ENCODE measurements around the gene NT5DC1.

The NT5DC1 gene

GRCh38 chr6:116152620-116153019, 52.0 kb downstream of the NT5DC1 start:
- ChIA-PET POLR2A (no interaction called here), CTCF (interaction anchor here (1.0 kb wide), 1 partner anchor 11 kb away, joined by 3 read pairs; no protein-coding TSS in a partner anchor)
- Histone ChIP-seq H3K36me3 (ENCODE audit: control insufficient read depth in 4 of 4, insufficient read depth in 4 of 4, low read length in 3 of 4) (no peaks in the 10 kb centered on the region), H3K4me1 (ENCODE audit: control extremely low read depth in 1 of 4, control insufficient read depth in 4 of 4, insufficient read depth in 4 of 4, low read length in 3 of 4) (peaks cover 0 to 5% (median 3%) of the 10 kb centered on the region in 4 experiments), H3K27me3 (replicated peaks in 2 of 5; ENCODE audit: control insufficient read depth in 4 of 5, insufficient read depth in 5 of 5, low read length in 4 of 5) (no peaks in the 10 kb centered on the region), H3K4me3 (ENCODE audit: control insufficient read depth in 1 of 7, extremely low read depth in 1 of 7, insufficient read depth in 4 of 7, low read depth in 2 of 7, low read length in 6 of 7) (no peak overlapping the region), H3K27ac (ENCODE audit: insufficient read depth in 1 of 2, low read depth in 1 of 2, low read length in 2 of 2, poor library complexity in 1 of 2, severe bottlenecking in 2 of 2) (no peak overlapping the region), H3K9me3 (ENCODE audit: control extremely low read depth in 1 of 5, control insufficient read depth in 4 of 5, insufficient read depth in 2 of 5, low read depth in 1 of 5, low read length in 4 of 5) (no peaks in the 10 kb centered on the region)
- no CpG with 5 or more reads among the region's 1 CpG for WGBS (ENCODE audit: insufficient coverage)
- DNase-seq, result no peak

GRCh38 chr6:116154887-116155286, 54.2 kb downstream of the NT5DC1 start:
- Histone ChIP-seq H3K27me3 (replicated peaks in 2 of 5; ENCODE audit: control insufficient read depth in 4 of 5, insufficient read depth in 5 of 5, low read length in 4 of 5) (no peaks in the 10 kb centered on the region), H3K27ac (ENCODE audit: insufficient read depth in 1 of 2, low read depth in 1 of 2, low read length in 2 of 2, poor library complexity in 1 of 2, severe bottlenecking in 2 of 2) (no peak overlapping the region), H3K36me3 (ENCODE audit: control insufficient read depth in 4 of 4, insufficient read depth in 4 of 4, low read length in 3 of 4) (no peaks in the 10 kb centered on the region), H3K4me1 (ENCODE audit: control extremely low read depth in 1 of 4, control insufficient read depth in 4 of 4, insufficient read depth in 4 of 4, low read length in 3 of 4) (peaks cover 0 to 5% (median 3%) of the 10 kb centered on the region in 4 experiments), H3K4me3 (ENCODE audit: control insufficient read depth in 1 of 7, extremely low read depth in 1 of 7, insufficient read depth in 4 of 7, low read depth in 2 of 7, low read length in 6 of 7) (no peak overlapping the region), H3K9me3 (ENCODE audit: control extremely low read depth in 1 of 5, control insufficient read depth in 4 of 5, insufficient read depth in 2 of 5, low read depth in 1 of 5, low read length in 4 of 5) (no peaks in the 10 kb centered on the region)
- ChIA-PET CTCF (no interaction called here), POLR2A (no interaction called here)
- no peak for DNase-seq
- WGBS (ENCODE audit: insufficient coverage), result 91% methylated on average over 1 of the region's 2 CpGs

- CTCF ChIA-PET, result no interaction called here
- no peaks in the 10 kb centered on the region for H3K27me3 ChIP-seq (replicated peaks in 2 of 5; ENCODE audit: control insufficient read depth in 4 of 5, insufficient read depth in 5 of 5, low read length in 4 of 5)
Measured at GRCh38 chr6:116156405-116157326, 56.0 kb downstream of the NT5DC1 start.

DNA sequence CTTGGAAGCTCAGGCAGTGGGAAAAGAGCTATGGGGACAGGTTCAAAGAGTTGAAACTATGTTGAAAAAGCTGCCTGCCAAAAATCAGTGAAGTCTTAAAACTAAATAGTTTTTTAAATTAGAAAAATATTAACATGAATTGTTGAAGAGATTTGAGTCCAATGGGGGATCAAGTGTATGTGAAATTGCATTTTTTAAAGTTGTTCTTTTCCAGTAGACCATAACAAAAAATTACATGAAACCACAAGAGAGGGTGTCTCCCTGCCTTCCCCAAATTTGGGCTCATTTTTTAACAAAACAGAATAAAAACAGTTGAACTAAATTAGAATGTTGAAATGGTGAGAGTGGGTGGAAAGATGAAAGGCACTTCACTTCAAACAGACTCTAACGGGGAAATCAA, 56.7 kb downstream of the NT5DC1 start:
- no peak for DNase-seq
- ChIA-PET POLR2A (no interaction called here), CTCF (no interaction called here)

More at GRCh38 chr6:116156405-116157326, 56.0 kb downstream of the NT5DC1 start:
- POLR2A ChIA-PET, result no interaction called here
- H3K9me3 ChIP-seq (ENCODE audit: control extremely low read depth in 1 of 5, control insufficient read depth in 4 of 5, insufficient read depth in 2 of 5, low read depth in 1 of 5, low read length in 4 of 5), result no peaks in the 10 kb centered on the region
- H3K4me1 ChIP-seq (ENCODE audit: control extremely low read depth in 1 of 4, control insufficient read depth in 4 of 4, insufficient read depth in 4 of 4, low read length in 3 of 4), result peaks cover 0 to 5% (median 3%) of the 10 kb centered on the region in 4 experiments
- H3K4me3 ChIP-seq (ENCODE audit: control insufficient read depth in 1 of 7, extremely low read depth in 1 of 7, insufficient read depth in 4 of 7, low read depth in 2 of 7, low read length in 6 of 7), result no peak overlapping the region
- WGBS (ENCODE audit: insufficient coverage), result 4% methylated on average over 3 of the region's 7 CpGs
- peak overlapping the region in 1 of 2 experiments; percentile 44 for H3K27ac ChIP-seq (ENCODE audit: insufficient read depth in 1 of 2, low read depth in 1 of 2, low read length in 2 of 2, poor library complexity in 1 of 2, severe bottlenecking in 2 of 2)
- no peaks in the 10 kb centered on the region for H3K36me3 ChIP-seq (ENCODE audit: control insufficient read depth in 4 of 4, insufficient read depth in 4 of 4, low read length in 3 of 4)
- DNase-seq, result peak in 2 of 3 donors; percentile 16 to 46

GRCh38 chr6:116158641-116159040, 58.0 kb downstream of the NT5DC1 start:
- Histone ChIP-seq H3K27ac (ENCODE audit: insufficient read depth in 1 of 2, low read depth in 1 of 2, low read length in 2 of 2, poor library complexity in 1 of 2, severe bottlenecking in 2 of 2) (no peak overlapping the region), H3K36me3 (ENCODE audit: control insufficient read depth in 4 of 4, insufficient read depth in 4 of 4, low read length in 3 of 4) (no peaks in the 10 kb centered on the region), H3K4me1 (ENCODE audit: control extremely low read depth in 1 of 4, control insufficient read depth in 4 of 4, insufficient read depth in 4 of 4, low read length in 3 of 4) (peaks cover 0 to 5% (median 3%) of the 10 kb centered on the region in 4 experiments), H3K27me3 (replicated peaks in 2 of 5; ENCODE audit: control insufficient read depth in 4 of 5, insufficient read depth in 5 of 5, low read length in 4 of 5) (no peaks in the 10 kb centered on the region), H3K9me3 (ENCODE audit: control extremely low read depth in 1 of 5, control insufficient read depth in 4 of 5, insufficient read depth in 2 of 5, low read depth in 1 of 5, low read length in 4 of 5) (peaks cover 0 to 3% (median 0%) of the 10 kb centered on the region in 5 experiments), H3K4me3 (ENCODE audit: control insufficient read depth in 1 of 7, extremely low read depth in 1 of 7, insufficient read depth in 4 of 7, low read depth in 2 of 7, low read length in 6 of 7) (no peak overlapping the region)
- WGBS (ENCODE audit: insufficient coverage), result 100% methylated on average over 2 of the region's 3 CpGs
- ChIA-PET POLR2A (no interaction called here), CTCF (no interaction called here)
- no peak for DNase-seq

More for the DNA sequence above, 56.7 kb downstream of the NT5DC1 start:
- no peaks in the 10 kb centered on the region for H3K9me3 ChIP-seq (ENCODE audit: control extremely low read depth in 1 of 5, control insufficient read depth in 4 of 5, insufficient read depth in 2 of 5, low read depth in 1 of 5, low read length in 4 of 5)
- no peak overlapping the region for H3K27ac ChIP-seq (ENCODE audit: insufficient read depth in 1 of 2, low read depth in 1 of 2, low read length in 2 of 2, poor library complexity in 1 of 2, severe bottlenecking in 2 of 2)
- H3K36me3 ChIP-seq (ENCODE audit: control insufficient read depth in 4 of 4, insufficient read depth in 4 of 4, low read length in 3 of 4), result no peaks in the 10 kb centered on the region
- no peaks in the 10 kb centered on the region for H3K27me3 ChIP-seq (replicated peaks in 2 of 5; ENCODE audit: control insufficient read depth in 4 of 5, insufficient read depth in 5 of 5, low read length in 4 of 5)
- H3K4me3 ChIP-seq (ENCODE audit: control insufficient read depth in 1 of 7, extremely low read depth in 1 of 7, insufficient read depth in 4 of 7, low read depth in 2 of 7, low read length in 6 of 7), result no peak overlapping the region
- H3K4me1 ChIP-seq (ENCODE audit: control extremely low read depth in 1 of 4, control insufficient read depth in 4 of 4, insufficient read depth in 4 of 4, low read length in 3 of 4), result peaks cover 0 to 5% (median 3%) of the 10 kb centered on the region in 4 experiments
- no CpG with 5 or more reads among the region's 1 CpG for WGBS (ENCODE audit: insufficient coverage)

GRCh38 chr6:116159782-116160524, 59.3 kb downstream of the NT5DC1 start:
- Histone ChIP-seq H3K9me3 (ENCODE audit: control extremely low read depth in 1 of 5, control insufficient read depth in 4 of 5, insufficient read depth in 2 of 5, low read depth in 1 of 5, low read length in 4 of 5) (peaks cover 0 to 10% (median 1%) of the 10 kb centered on the region in 5 experiments), H3K27ac (ENCODE audit: insufficient read depth in 1 of 2, low read depth in 1 of 2, low read length in 2 of 2, poor library complexity in 1 of 2, severe bottlenecking in 2 of 2) (no peak overlapping the region), H3K4me3 (ENCODE audit: control insufficient read depth in 1 of 7, extremely low read depth in 1 of 7, insufficient read depth in 4 of 7, low read depth in 2 of 7, low read length in 6 of 7) (no peak overlapping the region), H3K27me3 (replicated peaks in 2 of 5; ENCODE audit: control insufficient read depth in 4 of 5, insufficient read depth in 5 of 5, low read length in 4 of 5) (no peaks in the 10 kb centered on the region), H3K36me3 (ENCODE audit: control insufficient read depth in 4 of 4, insufficient read depth in 4 of 4, low read length in 3 of 4) (no peaks in the 10 kb centered on the region), H3K4me1 (ENCODE audit: control extremely low read depth in 1 of 4, control insufficient read depth in 4 of 4, insufficient read depth in 4 of 4, low read length in 3 of 4) (peaks cover 0 to 5% (median 3%) of the 10 kb centered on the region in 4 experiments)
- ChIA-PET POLR2A (no interaction called here), CTCF (no interaction called here)
- no CpG with 5 or more reads among the region's 3 CpGs for WGBS (ENCODE audit: insufficient coverage)
- DNase-seq, result no peak

- DNase-seq, result no peak
- Histone ChIP-seq H3K4me3 (ENCODE audit: control insufficient read depth in 1 of 7, extremely low read depth in 1 of 7, insufficient read depth in 4 of 7, low read depth in 2 of 7, low read length in 6 of 7) (no peak overlapping the region), H3K9me3 (ENCODE audit: control extremely low read depth in 1 of 5, control insufficient read depth in 4 of 5, insufficient read depth in 2 of 5, low read depth in 1 of 5, low read length in 4 of 5) (peaks cover 2 to 32% (median 5%) of the 10 kb centered on the region in 5 experiments), H3K27me3 (replicated peaks in 2 of 5; ENCODE audit: control insufficient read depth in 4 of 5, insufficient read depth in 5 of 5, low read length in 4 of 5) (no peaks in the 10 kb centered on the region), H3K27ac (ENCODE audit: insufficient read depth in 1 of 2, low read depth in 1 of 2, low read length in 2 of 2, poor library complexity in 1 of 2, severe bottlenecking in 2 of 2) (no peak overlapping the region), H3K36me3 (ENCODE audit: control insufficient read depth in 4 of 4, insufficient read depth in 4 of 4, low read length in 3 of 4) (peaks cover 0 to 6% (median under 1%) of the 10 kb centered on the region in 4 experiments), H3K4me1 (ENCODE audit: control extremely low read depth in 1 of 4, control insufficient read depth in 4 of 4, insufficient read depth in 4 of 4, low read length in 3 of 4) (no peaks in the 10 kb centered on the region)
- POLR2A ChIA-PET, result no interaction called here
- 100% methylated on average over 1 of the region's 1 CpG for WGBS (ENCODE audit: insufficient coverage)
- CTCF ChIA-PET, result no interaction called here
Measured at GRCh38 chr6:116165596-116165995, 64.9 kb downstream of the NT5DC1 start.
